HG02870 (cell line): ENCODE data around the gene ABHD8.

Experiments used
- ATAC-seq: cut with Tn5 transposase; IDR thresholded peaks from one replicate; pipeline ENCODE4 v1.9.1; 2021; ENCODE audit warnings: mild to moderate bottlenecking, moderate library complexity; ENCODE audit not compliant: unreplicated experiment

The ABHD8 gene

GRCh38 chr19:17333611-17334413 lies 30.6 kb upstream of the ABHD8 start:
- no peak for ATAC-seq

- no peak for ATAC-seq
These were observed 29.7 kb upstream of the ABHD8 start for GRCh38 chr19:17332677-17333581.

DNA sequence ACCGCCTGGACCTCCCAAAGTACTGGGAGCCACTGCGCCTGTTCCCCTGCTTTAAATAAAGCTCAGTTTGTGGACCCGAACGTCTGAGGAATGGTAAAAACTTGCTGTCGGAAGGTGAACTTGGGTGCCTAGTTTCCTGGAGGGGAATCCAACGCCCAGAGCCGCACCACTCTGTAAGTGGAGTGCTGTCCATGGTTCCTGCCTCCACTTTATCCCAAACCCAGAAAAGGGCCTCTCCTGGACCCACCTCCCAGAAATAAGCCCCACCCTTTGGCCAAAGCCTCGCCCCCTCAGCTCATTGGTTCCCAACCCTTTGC lies 29.1 kb upstream of the ABHD8 start:
- ATAC-seq: no peak

GRCh38 chr19:17331045-17331558 lies 27.9 kb upstream of the ABHD8 start:
- ATAC-seq: no peak

DNA sequence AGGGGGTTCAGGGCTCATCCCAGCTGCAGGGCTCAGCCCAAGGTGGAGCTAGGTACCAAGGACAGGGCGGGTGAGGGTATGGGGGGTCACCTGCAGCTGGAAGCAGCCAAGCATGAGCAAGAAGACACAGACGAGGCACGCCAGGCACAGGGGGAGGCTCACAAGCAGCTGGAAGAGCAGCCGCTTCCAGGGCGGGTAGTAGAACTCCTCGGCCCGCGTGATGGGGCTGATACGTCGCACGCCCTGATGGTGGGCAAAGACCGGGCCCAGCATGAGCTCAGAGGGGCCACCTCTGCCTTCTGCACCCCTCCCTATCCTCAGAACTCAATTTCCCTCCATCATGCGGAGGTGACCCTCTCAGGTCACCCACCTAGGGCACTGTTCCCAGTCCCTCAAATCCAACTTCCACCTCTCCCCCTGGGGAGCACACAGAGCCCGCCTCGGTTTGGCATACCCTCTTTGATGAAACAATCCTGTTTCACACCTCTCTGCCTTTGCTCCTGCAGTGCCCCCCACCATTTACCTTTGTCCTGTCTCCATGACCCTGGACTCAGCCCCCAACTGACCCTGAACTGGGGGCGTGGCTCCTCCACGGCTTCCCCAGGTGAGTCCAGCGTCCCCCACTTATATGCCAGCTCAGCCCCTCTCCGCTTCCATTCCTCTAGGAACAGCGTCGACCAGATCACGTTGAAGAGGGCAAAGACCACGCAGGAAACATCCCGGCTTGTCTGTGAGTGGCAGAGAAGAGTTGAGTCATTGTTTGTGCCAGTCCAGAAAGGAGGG lies 27.2 kb upstream of the ABHD8 start:
- no peak for ATAC-seq

DNA sequence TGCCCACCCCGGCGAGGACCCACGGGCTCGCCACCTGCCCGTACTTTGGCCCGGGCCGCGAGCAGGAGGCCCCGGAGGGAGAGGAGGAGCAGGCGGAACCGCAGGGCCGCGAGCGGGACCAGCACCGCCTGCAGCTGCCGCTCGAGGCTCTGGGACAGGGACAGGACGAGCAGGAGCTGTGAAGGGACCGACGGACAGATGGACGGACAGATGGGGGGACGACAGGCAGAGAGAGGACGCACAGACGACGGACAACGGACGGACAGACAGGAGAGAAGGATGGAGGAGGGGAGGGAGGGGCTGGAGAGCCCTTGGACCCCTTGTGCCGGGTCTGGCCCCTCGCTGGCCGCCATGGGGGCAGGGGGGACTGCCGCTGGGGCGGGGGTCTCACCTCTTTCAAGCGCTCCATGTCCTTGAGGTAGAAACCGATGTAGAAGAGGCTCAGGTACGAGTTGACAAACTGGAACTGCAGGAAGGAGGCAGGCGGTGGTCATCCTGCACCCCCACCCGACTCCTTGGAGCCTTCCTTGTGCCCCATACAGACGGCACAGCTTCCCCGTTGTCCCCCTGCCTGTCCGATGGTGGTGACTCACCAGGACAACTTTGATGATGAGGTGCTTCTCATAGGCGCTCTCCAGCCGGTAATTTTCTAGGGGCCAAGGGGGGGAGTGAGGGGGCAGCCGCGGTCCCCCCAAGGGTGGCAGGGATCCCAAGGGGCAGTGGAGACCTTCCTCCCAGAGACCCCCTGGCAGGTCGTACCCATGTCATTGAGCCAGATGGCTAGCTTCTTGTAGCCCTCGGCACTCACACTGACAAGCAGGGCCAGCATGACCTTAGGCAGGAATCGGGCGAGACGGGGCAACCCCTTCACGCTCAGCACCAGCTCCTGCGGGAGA lies 26.4 kb upstream of the ABHD8 start:
- ATAC-seq: no peak

GRCh38 chr19:17328517-17329365 lies 25.5 kb upstream of the ABHD8 start:
- no peak for ATAC-seq

DNA sequence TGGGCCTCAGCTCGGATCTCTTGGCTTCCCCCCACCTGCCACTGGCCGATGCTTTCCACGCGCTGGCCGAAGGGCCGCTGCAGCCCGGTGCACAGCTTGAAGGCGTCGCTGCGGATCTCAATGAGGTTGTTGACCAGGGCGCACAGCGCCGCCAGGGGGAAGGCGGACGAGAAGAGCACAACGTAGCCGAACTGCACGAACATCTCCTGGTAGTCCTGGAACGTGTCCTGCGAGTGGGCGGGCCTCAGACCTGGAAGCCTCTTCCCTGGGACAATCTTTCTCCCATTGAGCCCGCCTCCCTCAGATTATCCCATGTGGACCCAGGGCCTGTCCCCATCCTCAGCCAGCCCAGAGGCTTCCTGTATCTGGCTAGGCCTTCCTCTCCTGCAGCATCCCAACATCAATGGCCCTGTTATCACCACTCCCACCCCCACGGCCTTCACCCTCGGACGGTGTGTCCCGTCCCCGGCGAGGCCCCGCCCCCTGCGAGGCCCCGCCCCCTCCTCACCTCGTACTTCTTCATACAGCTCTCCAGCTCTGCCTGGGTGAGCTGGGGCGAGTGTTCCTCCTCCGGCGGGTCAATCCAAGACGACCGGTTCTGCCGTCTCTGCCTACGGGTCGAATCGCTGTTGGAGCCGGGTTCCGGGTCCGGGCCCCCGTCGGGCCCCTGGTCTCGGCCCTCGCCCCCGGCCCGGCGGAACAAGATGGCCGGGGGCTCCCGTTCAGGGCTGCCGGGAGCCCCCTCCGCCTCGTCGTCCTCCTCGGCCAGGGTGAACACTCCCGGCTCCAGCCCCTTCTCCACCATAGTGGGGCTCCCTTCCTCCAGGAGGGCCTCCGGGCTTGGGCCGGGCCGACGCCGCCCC lies 24.7 kb upstream of the ABHD8 start:
- no peak for ATAC-seq

DNA sequence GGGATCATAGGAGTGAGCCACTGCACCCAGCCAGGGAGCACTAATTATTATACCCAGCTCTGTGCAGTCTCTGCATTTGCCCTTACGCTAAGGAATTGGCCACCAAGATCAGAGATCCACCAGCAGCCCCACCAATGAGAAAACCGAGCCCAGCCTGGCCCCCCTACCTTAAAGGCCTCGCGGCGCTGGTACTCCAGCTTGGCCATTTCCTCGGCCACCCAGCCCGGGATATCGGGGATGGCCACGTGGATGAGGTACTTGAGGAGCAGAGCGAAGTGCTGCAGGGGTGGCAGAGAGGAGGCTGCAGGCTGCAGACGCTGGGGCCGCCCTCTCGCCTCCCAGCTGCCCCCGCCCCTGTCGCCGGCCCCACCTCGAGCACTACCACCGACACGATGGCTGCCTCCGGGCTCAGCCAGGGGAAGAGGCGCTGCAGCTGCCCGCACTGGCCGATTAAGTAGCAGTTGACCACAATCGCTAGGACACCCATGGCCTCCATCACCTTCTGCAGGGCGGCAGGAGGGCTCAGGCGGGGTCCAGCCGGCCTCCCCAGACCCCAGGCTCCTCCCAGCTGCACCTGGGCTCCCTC lies 23.9 kb upstream of the ABHD8 start:
- ATAC-seq: no peak

GRCh38 chr19:17326595-17326966 lies 23.4 kb upstream of the ABHD8 start:
- no peak for ATAC-seq

DNA sequence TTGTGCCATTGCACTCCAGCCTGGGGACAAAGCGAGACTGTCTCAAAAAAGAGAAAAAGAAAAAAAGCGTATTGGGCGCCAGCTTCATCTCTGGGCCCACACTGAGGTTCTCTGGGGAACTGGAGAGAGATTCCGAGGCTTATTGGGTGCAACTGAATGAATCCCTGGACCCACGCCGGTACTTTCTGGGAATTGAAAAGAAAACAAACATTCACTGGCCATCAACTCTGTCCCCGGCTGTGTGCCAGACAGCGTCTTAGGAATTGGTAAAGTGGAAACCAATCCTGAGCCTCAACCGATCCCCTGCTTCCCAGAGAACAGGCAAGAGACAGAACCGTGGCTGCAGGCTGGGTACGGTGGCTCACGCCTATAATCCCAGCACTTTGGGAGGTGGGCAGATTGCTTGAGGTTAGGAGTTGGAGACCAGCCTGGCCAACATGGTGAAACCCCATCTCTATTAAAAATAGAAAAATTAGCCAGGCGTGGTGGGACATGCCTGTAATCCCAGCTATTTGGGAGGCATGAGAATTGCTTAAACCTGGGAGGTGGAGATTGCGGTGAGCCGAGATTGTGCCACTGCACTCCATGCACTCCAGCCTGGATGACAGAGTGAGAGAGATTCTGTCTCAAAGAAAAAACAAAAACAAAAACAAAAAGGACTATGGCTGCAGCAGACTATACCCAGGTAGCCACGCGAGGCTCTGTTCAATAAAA lies 22.8 kb upstream of the ABHD8 start:
- no peak for ATAC-seq

GRCh38 chr19:17325133-17325532 lies 21.9 kb upstream of the ABHD8 start:
- no peak for ATAC-seq

GRCh38 chr19:17324357-17325114 lies 21.3 kb upstream of the ABHD8 start:
- ATAC-seq: no peak

GRCh38 chr19:17323964-17324332 lies 20.7 kb upstream of the ABHD8 start:
- no peak for ATAC-seq

DNA sequence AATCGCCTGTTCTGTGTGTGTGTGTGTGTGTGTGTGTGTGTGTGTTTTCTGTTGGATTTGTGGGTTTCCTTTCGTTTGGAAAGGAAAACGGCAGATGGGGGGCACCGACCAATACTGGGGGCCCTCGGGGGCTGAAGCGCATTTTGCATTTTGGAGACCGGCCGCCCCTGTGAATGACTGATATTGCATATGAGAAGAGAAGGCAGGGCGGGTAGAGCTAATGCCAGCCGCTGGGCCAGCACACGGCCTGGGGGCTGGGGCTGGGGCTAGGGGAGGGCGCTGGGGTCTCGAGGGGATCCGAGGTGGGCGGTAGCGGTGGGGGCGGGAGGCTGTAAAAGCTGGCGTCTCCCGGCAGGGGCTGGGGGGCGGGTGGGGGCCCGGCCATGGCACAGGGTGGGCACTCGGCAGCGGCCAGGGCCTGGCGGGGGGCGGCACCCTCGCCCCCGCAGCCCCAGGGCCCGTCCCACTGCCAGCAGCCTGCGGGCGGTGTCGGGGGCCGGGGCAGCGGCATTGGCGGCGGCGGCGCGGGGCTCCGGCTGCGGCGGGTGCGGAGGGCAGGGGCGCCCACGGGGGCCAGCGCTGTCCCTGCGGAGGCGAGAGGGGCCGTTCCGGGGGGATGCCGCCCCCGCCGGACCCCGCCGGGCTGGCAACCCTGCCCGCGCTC lies 20.2 kb upstream of the ABHD8 start:
- no peak for ATAC-seq

DNA sequence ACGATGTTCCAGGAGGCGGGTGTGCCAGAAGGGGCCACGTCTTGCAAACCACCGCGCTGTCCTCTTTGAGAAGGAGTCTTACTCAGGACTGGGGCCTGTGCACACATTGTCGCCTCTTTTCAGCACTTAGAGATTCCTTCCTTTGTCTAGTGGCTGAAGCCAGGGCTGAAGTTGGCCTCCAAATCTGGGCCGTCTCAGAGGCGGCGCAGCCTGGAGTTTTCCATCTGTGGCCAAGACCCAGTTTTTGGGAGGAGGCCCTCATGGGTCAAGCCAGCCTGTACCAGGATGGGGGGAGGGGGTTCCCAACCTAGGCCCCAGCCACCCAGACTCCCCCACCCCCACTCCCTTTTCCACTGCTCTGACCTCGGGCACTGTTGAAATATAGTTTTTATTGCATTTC lies 19.6 kb upstream of the ABHD8 start:
- ATAC-seq: no peak
